Measurements from ENCODE around the gene ZFYVE28.

The ZFYVE28 gene

DNA sequence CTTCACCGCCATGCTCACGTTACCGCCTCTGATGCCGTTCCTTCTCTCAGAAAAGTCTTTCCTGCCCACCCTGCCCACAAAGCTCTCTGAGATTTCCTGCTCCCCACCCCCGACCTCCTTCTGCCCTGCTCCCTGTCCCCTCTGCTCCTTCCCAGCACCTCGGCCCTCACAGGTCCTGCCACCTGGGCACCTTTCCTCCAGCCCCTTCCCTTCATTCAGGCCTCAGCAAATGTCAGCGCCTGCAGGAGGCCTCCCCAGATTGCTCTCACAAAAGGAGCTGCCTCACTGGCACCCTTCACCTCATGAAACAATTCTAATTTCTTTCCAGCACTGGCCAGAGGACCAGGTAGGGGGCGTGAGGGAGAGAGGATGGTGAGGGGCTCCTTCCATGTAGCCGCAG is 122.9 kb downstream of the ZFYVE28 start:
- DNase-seq (ENCODE audit: extremely low spot score), result no peak
- TF ChIP-seq LEF1 (IDR thresholded peaks at IDR 0.05; ENCODE audit: borderline replicate concordance) (no peak), ARNT (IDR thresholded peaks at IDR 0.05) (no peak), FOXM1 (IDR thresholded peaks at IDR 0.05; ENCODE audit: borderline replicate concordance) (no peak), NFRKB (IDR thresholded peaks at IDR 0.05) (no peak), SUZ12 (IDR thresholded peaks at IDR 0.05) (no peak), SP1 (IDR thresholded peaks at IDR 0.05) (no peak), TARDBP (IDR thresholded peaks at IDR 0.05) (no peak), BHLHE40 (IDR thresholded peaks at IDR 0.05; ENCODE audit: borderline replicate concordance) (no peak), ELF4 (IDR thresholded peaks at IDR 0.05) (no peak), FOXK2 (IDR thresholded peaks at IDR 0.05) (no peak), PKNOX1 (IDR thresholded peaks at IDR 0.05) (no peak), HDGF (IDR thresholded peaks at IDR 0.05; ENCODE audit: borderline replicate concordance) (no peak), L3MBTL2 (conservative IDR thresholded peaks at IDR 0.05) (no peak), ZNF384 (IDR thresholded peaks at IDR 0.05) (no peak), FOXA1 (IDR thresholded peaks at IDR 0.05) (no peak)
- POLR2A ChIA-PET, result no interaction called here
- CTCF ChIA-PET, result no interaction called here

DNA sequence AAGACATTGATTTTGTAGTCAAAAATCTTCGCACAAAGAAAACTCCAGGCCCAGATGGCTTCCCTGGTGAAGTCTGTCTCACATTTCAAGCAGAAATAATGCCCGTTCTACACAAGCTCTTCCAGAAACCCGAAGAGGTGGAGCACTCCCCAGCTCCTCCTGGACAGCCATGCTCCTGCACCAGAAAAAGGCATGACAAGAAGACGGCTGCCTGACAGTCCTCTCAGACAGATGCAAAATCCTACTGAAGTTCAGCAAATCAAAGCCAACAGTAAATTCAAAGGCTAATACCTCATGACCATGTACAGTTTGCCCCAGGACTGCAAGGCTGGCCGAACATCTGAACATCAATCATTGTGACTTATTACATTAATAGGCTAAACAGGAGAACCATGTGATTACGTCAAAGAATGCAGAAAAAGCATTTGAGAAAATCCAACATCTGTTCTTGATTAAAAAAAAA is 125.8 kb downstream of the ZFYVE28 start:
- no peak for DNase-seq (ENCODE audit: extremely low spot score)
- ChIA-PET CTCF (no interaction called here), POLR2A (interaction anchor here (1.1 kb wide), 1 partner anchor 31 kb away, joined by 3 read pairs; the partner anchor contains the start of gene MXD4)
- no peak for TF ChIP-seq NFRKB (IDR thresholded peaks at IDR 0.05)
- no peak for TF ChIP-seq ZNF384 (IDR thresholded peaks at IDR 0.05)
- no peak for TF ChIP-seq LEF1 (IDR thresholded peaks at IDR 0.05; ENCODE audit: borderline replicate concordance)
- no peak for TF ChIP-seq FOXK2 (IDR thresholded peaks at IDR 0.05)
- TF ChIP-seq L3MBTL2 (conservative IDR thresholded peaks at IDR 0.05), result no peak
- TF ChIP-seq CTBP1 (IDR thresholded peaks at IDR 0.05; ENCODE audit: borderline replicate concordance), result no peak
- TF ChIP-seq BHLHE40 (IDR thresholded peaks at IDR 0.05; ENCODE audit: borderline replicate concordance), result no peak
- TF ChIP-seq HDGF (IDR thresholded peaks at IDR 0.05; ENCODE audit: borderline replicate concordance), result no peak

DNA sequence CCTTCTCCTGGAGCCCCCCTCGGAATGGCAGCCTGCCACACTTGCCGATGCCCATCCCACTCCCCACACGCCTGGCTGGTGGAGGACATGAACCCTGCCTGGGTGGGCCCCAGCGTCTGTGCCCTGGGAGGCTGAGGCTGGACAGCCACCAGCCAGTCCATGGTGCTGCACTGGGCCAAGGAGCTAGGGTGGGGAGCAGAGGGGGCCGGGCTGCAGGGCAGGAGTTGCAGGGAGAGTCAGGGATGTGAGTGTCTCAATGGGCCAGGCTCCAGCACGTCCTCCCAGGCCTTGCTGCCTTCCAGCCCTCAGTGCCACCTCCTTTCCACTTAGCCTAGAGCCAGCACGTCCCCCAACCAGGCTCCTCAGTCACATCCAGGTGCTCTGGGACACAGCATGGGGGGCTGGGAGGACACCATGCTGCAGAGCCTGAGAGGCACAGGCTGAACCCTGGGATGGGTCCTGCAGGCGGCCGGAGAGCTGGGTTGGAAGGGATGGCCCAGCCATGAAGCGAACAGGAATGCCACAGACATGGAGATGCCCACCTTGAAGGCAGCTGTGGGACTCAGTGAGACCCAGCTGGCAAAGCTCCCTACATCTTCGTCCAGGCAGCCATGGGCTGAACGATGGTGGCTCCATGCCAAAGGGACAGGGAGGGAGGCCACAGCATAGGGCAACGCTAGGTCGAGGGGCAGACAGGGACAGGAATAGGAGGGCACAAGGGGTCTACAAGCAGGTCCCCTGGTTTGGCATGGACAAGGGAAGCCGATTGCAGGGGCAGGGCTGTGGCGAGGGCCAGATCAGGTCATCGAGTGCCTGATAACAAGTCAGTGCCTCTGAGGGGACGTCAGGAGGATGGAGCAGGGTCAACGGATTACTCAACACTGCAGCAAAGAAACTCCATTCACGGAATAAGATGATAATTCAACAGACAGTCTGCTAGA is 126.5 kb downstream of the ZFYVE28 start:
- no peak for DNase-seq (ENCODE audit: extremely low spot score)
- ChIA-PET CTCF (no interaction called here), POLR2A (interaction anchor here (1.1 kb wide), 1 partner anchor 30 kb away, joined by 3 read pairs; the partner anchor contains the start of gene MXD4)
- no peak for TF ChIP-seq TARDBP (IDR thresholded peaks at IDR 0.05)
- no peak for TF ChIP-seq CTBP1 (IDR thresholded peaks at IDR 0.05; ENCODE audit: borderline replicate concordance)
- no peak for TF ChIP-seq LEF1 (IDR thresholded peaks at IDR 0.05; ENCODE audit: borderline replicate concordance)
- no peak for TF ChIP-seq BHLHE40 (IDR thresholded peaks at IDR 0.05; ENCODE audit: borderline replicate concordance)
- no peak for TF ChIP-seq HDGF (IDR thresholded peaks at IDR 0.05; ENCODE audit: borderline replicate concordance)
- no peak for TF ChIP-seq NFRKB (IDR thresholded peaks at IDR 0.05)

DNA sequence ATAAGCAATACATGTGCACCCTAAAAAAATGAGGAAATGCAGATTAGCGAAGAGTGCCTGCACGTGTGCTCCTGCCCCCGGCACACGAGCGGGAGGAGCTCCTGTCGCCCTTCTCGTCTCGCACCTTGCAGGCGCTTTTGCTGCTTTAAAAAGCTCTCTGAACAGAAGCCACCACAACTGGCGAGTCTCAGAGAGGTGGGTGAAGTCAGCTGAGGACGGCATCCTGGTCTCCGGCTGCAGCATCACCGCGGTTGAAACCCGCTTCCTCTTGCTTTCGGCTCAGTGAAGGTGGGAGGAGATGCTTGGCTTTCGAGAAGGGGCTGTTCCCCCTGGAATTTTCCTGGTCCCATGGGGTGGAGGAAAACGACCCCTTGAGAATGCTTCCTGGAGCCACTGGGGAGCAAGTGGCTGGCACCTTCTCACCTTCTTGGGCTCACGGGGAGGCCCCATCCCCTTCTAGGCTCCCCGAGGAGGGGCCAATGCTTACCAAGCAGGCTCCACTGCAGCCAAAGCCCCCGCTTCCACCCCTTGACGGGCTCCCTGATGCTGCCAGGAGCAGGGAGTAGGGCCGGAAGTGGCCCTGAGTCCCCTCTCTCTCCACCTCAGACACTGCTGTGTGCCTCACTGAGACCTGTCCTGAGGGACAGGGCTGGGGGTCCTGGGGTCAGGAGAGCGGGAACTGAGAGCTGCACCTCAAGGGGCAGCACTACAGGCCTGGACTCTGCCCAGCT is 127.3 kb downstream of the ZFYVE28 start:
- TF ChIP-seq FOXA1 (IDR thresholded peaks at IDR 0.05) (no peak), NFRKB (IDR thresholded peaks at IDR 0.05) (no peak), CTBP1 (IDR thresholded peaks at IDR 0.05; ENCODE audit: borderline replicate concordance) (no peak), TARDBP (IDR thresholded peaks at IDR 0.05) (no peak), ARNT (IDR thresholded peaks at IDR 0.05) (no peak), FOXM1 (IDR thresholded peaks at IDR 0.05; ENCODE audit: borderline replicate concordance) (no peak)
- CTCF ChIA-PET, result no interaction called here
- no peak for DNase-seq (ENCODE audit: extremely low spot score)
- POLR2A ChIA-PET, result no interaction called here

- TF ChIP-seq LEF1 (IDR thresholded peaks at IDR 0.05; ENCODE audit: borderline replicate concordance) (no peak), BHLHE40 (IDR thresholded peaks at IDR 0.05; ENCODE audit: borderline replicate concordance) (no peak), ARNT (IDR thresholded peaks at IDR 0.05) (no peak), SUZ12 (IDR thresholded peaks at IDR 0.05) (no peak), FOXK2 (IDR thresholded peaks at IDR 0.05) (no peak), ELF4 (IDR thresholded peaks at IDR 0.05) (no peak), PKNOX1 (IDR thresholded peaks at IDR 0.05) (no peak), L3MBTL2 (conservative IDR thresholded peaks at IDR 0.05) (no peak), CTBP1 (IDR thresholded peaks at IDR 0.05; ENCODE audit: borderline replicate concordance) (no peak), NFRKB (IDR thresholded peaks at IDR 0.05) (no peak)
- no peak for DNase-seq (ENCODE audit: extremely low spot score)
- ChIA-PET POLR2A (interaction anchor here (1.0 kb wide), 1 partner anchor 33 kb away, joined by 4 read pairs; no protein-coding TSS in a partner anchor), CTCF (no interaction called here)
These were observed 128.0 kb downstream of the ZFYVE28 start for GRCh38 chr4:2290488-2290887.

GRCh38 chr4:2289955-2290333 is 128.5 kb downstream of the ZFYVE28 start:
- no peak for DNase-seq (ENCODE audit: extremely low spot score)
- ChIA-PET CTCF (no interaction called here), POLR2A (interaction anchor here (1.0 kb wide), 1 partner anchor 33 kb away, joined by 4 read pairs; no protein-coding TSS in a partner anchor)
- no peak for TF ChIP-seq FOXK2 (IDR thresholded peaks at IDR 0.05)
- TF ChIP-seq LEF1 (IDR thresholded peaks at IDR 0.05; ENCODE audit: borderline replicate concordance), result no peak
- no peak for TF ChIP-seq CTBP1 (IDR thresholded peaks at IDR 0.05; ENCODE audit: borderline replicate concordance)
- TF ChIP-seq PKNOX1 (IDR thresholded peaks at IDR 0.05), result no peak
- TF ChIP-seq ARNT (IDR thresholded peaks at IDR 0.05), result no peak
- no peak for TF ChIP-seq ZNF384 (IDR thresholded peaks at IDR 0.05)
- TF ChIP-seq SP1 (IDR thresholded peaks at IDR 0.05), result no peak
- no peak for TF ChIP-seq FOXA1 (IDR thresholded peaks at IDR 0.05)
- no peak for TF ChIP-seq TARDBP (IDR thresholded peaks at IDR 0.05)
- TF ChIP-seq NFRKB (IDR thresholded peaks at IDR 0.05), result no peak
- TF ChIP-seq ELF4 (IDR thresholded peaks at IDR 0.05), result no peak
- TF ChIP-seq L3MBTL2 (conservative IDR thresholded peaks at IDR 0.05), result no peak

Measured in HEK293T (cell line).